DMS 273 (cell line): ENCODE measurements around the gene RASL10B.
A peak's percentile ranks its signal among the peaks of the same experiment; 100 is the strongest.
"Not testable (repeated sequence)": the region's sequence is repeated elsewhere in the genome, so short reads cannot be mapped to it uniquely, and the experiment has no call there.

Experiments used
- DNase-seq: peaks from one replicate; lab custom pipeline; 2025; ENCODE audit not compliant: unreplicated experiment; lab: John Stamatoyannopoulos, UW

Gene RASL10B

GRCh38 chr17:35731239-35731916, at the start of gene RASL10B:
Gene RASL10B, plus strand, starts transcription at chr17:35731639. Its CDS starts 3,546 bp downstream, at chr17:35735185.
- DNase-seq = peak; percentile 86

- no peak for DNase-seq
Observed at GRCh38 chr17:35683591-35683990, 47.8 kb upstream of the RASL10B start.

- no peak for DNase-seq
Observed at GRCh38 chr17:35684055-35684802, 47.2 kb upstream of the RASL10B start.

GRCh38 chr17:35692512-35693210, 38.8 kb upstream of the RASL10B start:
- no peak for DNase-seq

GRCh38 chr17:35693662-35694061, 37.8 kb upstream of the RASL10B start:
- no peak for DNase-seq

- DNase-seq = no peak
Observed at GRCh38 chr17:35694906-35695305, 36.5 kb upstream of the RASL10B start.

GRCh38 chr17:35695613-35696012, 35.8 kb upstream of the RASL10B start:
- DNase-seq = no peak

GRCh38 chr17:35698800-35699199, 32.6 kb upstream of the RASL10B start:
- DNase-seq = no peak

- DNase-seq = no peak
Observed at GRCh38 chr17:35700150-35700549, 31.3 kb upstream of the RASL10B start.

GRCh38 chr17:35701491-35701890, 29.9 kb upstream of the RASL10B start:
- no peak for DNase-seq

GRCh38 chr17:35703308-35703707, 28.1 kb upstream of the RASL10B start:
- DNase-seq = not testable (repeated sequence)

GRCh38 chr17:35705230-35705629, 26.2 kb upstream of the RASL10B start:
- DNase-seq = no peak

GRCh38 chr17:35705705-35706104, 25.7 kb upstream of the RASL10B start:
- no peak for DNase-seq

GRCh38 chr17:35708149-35708548, 23.3 kb upstream of the RASL10B start:
- no peak for DNase-seq

- peak; percentile 8 for DNase-seq
Observed at GRCh38 chr17:35708951-35709350, 22.5 kb upstream of the RASL10B start.

GRCh38 chr17:35709874-35710273, 21.6 kb upstream of the RASL10B start:
- peak; percentile 36 for DNase-seq

- DNase-seq = no peak
Observed at GRCh38 chr17:35710950-35711349, 20.5 kb upstream of the RASL10B start.

GRCh38 chr17:35713069-35713728, 18.2 kb upstream of the RASL10B start:
- no peak for DNase-seq

- no peak for DNase-seq
Observed at GRCh38 chr17:35714988-35715387, 16.5 kb upstream of the RASL10B start.

GRCh38 chr17:35715416-35715815, 16.0 kb upstream of the RASL10B start:
- no peak for DNase-seq

GRCh38 chr17:35716173-35716572, 15.3 kb upstream of the RASL10B start:
- no peak for DNase-seq
